ENCODE data around the gene UBE2I. TPM values are rescaled to one million over a fixed set of nuclear protein-coding genes. Genes with fewer than 3 reads are reported as not detected.
A peak's percentile ranks its signal among the peaks of the same experiment; 100 is the strongest.

UBE2I gene
- total and polyA plus RNA-seq, 9 donors: 30.0 to 114 (median 106) TPM

- 26% methylated on average over 33 of the region's 35 CpGs for WGBS (ENCODE audit: insufficient coverage)
- no peak for DNase-seq
- peaks cover 31% of the 10 kb centered on the region for H3K4me1 ChIP-seq (ENCODE audit: control insufficient read depth, insufficient read depth, low read length)
These were observed 2.5 kb downstream of the UBE2I start for GRCh38 chr16:1311738-1312466.

GRCh38 chr16:1312467-1312816 lies 3.0 kb downstream of the UBE2I start:
- Histone ChIP-seq H3K27me3 (ENCODE audit: control insufficient read depth, insufficient read depth, low read length) (no peaks in the 10 kb centered on the region), H3K4me1 (ENCODE audit: control insufficient read depth, insufficient read depth, low read length) (peaks cover 31% of the 10 kb centered on the region), H3K9me3 (replicated peaks; ENCODE audit: control insufficient read depth, low read depth, low read length) (no peaks in the 10 kb centered on the region), H3K27ac (ENCODE audit: low read length) (no peak overlapping the region), H3K4me3 (ENCODE audit: low read length) (no peak overlapping the region), H3K36me3 (ENCODE audit: control insufficient read depth, insufficient read depth, low read length) (peaks cover 51% of the 10 kb centered on the region)
- WGBS (ENCODE audit: insufficient coverage): 51% methylated on average over 10 of the region's 16 CpGs
- no peak for DNase-seq

More at GRCh38 chr16:1311738-1312466, 2.5 kb downstream of the UBE2I start:
- no peaks in the 10 kb centered on the region for H3K9me3 ChIP-seq (replicated peaks; ENCODE audit: control insufficient read depth, low read depth, low read length)
- H3K27me3 ChIP-seq (ENCODE audit: control insufficient read depth, insufficient read depth, low read length): no peaks in the 10 kb centered on the region
- H3K27ac ChIP-seq (ENCODE audit: low read length): peak overlapping the region; percentile 20
- H3K4me3 ChIP-seq (ENCODE audit: low read length): peak overlapping the region; percentile 80
- peaks cover 46% of the 10 kb centered on the region for H3K36me3 ChIP-seq (ENCODE audit: control insufficient read depth, insufficient read depth, low read length)

DNA sequence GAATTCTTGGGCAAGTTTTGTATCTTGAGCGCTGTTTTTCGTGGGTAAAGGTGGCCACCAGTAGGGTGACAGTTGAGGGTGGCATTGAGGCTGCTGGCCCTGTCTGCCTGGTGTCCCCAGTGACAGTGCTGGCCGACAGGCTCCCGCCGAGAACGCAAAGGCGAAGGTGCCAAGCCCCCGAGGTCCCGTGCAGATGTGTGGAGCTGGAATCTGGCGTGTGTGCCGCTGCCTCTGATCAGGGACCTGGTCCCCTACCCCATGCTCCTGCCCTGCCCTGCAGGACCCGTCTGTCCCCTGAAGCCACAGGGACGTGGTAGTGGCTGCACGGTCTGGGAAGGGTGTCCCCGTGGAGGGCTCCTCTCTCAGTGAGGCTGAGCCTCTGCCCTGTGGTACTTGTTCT lies 3.5 kb downstream of the UBE2I start:
- no peaks in the 10 kb centered on the region for H3K27me3 ChIP-seq (ENCODE audit: control insufficient read depth, insufficient read depth, low read length)
- WGBS (ENCODE audit: insufficient coverage): 80% methylated on average over 15 of the region's 15 CpGs

GRCh38 chr16:1313721-1314369 lies 4.4 kb downstream of the UBE2I start:
- Histone ChIP-seq H3K36me3 (ENCODE audit: control insufficient read depth, insufficient read depth, low read length) (peaks cover 65% of the 10 kb centered on the region), H3K27ac (ENCODE audit: low read length) (no peak overlapping the region), H3K9me3 (replicated peaks; ENCODE audit: control insufficient read depth, low read depth, low read length) (no peaks in the 10 kb centered on the region), H3K27me3 (ENCODE audit: control insufficient read depth, insufficient read depth, low read length) (no peaks in the 10 kb centered on the region), H3K4me3 (ENCODE audit: low read length) (no peak overlapping the region), H3K4me1 (ENCODE audit: control insufficient read depth, insufficient read depth, low read length) (peaks cover 29% of the 10 kb centered on the region)
- no peak for DNase-seq
- WGBS (ENCODE audit: insufficient coverage): 85% methylated on average over 34 of the region's 38 CpGs

More for the DNA sequence above, 3.5 kb downstream of the UBE2I start:
- H3K4me1 ChIP-seq (ENCODE audit: control insufficient read depth, insufficient read depth, low read length): peaks cover 31% of the 10 kb centered on the region
- H3K36me3 ChIP-seq (ENCODE audit: control insufficient read depth, insufficient read depth, low read length): peaks cover 56% of the 10 kb centered on the region
- H3K9me3 ChIP-seq (replicated peaks; ENCODE audit: control insufficient read depth, low read depth, low read length): no peaks in the 10 kb centered on the region
- H3K4me3 ChIP-seq (ENCODE audit: low read length): no peak overlapping the region
- no peak for DNase-seq
- no peak overlapping the region for H3K27ac ChIP-seq (ENCODE audit: low read length)

GRCh38 chr16:1314399-1315068 lies 5.1 kb downstream of the UBE2I start:
- peaks cover 29% of the 10 kb centered on the region for H3K4me1 ChIP-seq (ENCODE audit: control insufficient read depth, insufficient read depth, low read length)

GRCh38 chr16:1315081-1316032 lies 5.9 kb downstream of the UBE2I start:
- Histone ChIP-seq H3K9me3 (replicated peaks; ENCODE audit: control insufficient read depth, low read depth, low read length) (no peaks in the 10 kb centered on the region), H3K36me3 (ENCODE audit: control insufficient read depth, insufficient read depth, low read length) (peaks cover 80% of the 10 kb centered on the region), H3K4me3 (ENCODE audit: low read length) (no peak overlapping the region), H3K4me1 (ENCODE audit: control insufficient read depth, insufficient read depth, low read length) (peaks cover 27% of the 10 kb centered on the region), H3K27me3 (ENCODE audit: control insufficient read depth, insufficient read depth, low read length) (no peaks in the 10 kb centered on the region), H3K27ac (ENCODE audit: low read length) (no peak overlapping the region)
- 82% methylated on average over 40 of the region's 46 CpGs for WGBS (ENCODE audit: insufficient coverage)
- DNase-seq: no peak

More at GRCh38 chr16:1314399-1315068, 5.1 kb downstream of the UBE2I start:
- Histone ChIP-seq H3K36me3 (ENCODE audit: control insufficient read depth, insufficient read depth, low read length) (peaks cover 72% of the 10 kb centered on the region), H3K27me3 (ENCODE audit: control insufficient read depth, insufficient read depth, low read length) (no peaks in the 10 kb centered on the region), H3K4me3 (ENCODE audit: low read length) (no peak overlapping the region), H3K9me3 (replicated peaks; ENCODE audit: control insufficient read depth, low read depth, low read length) (no peaks in the 10 kb centered on the region), H3K27ac (ENCODE audit: low read length) (no peak overlapping the region)
- WGBS (ENCODE audit: insufficient coverage): 82% methylated on average over 23 of the region's 28 CpGs
- no peak for DNase-seq

GRCh38 chr16:1316033-1316405 lies 6.6 kb downstream of the UBE2I start:
- DNase-seq: no peak
- H3K4me3 ChIP-seq (ENCODE audit: low read length): no peak overlapping the region

GRCh38 chr16:1317479-1318267 lies 8.2 kb downstream of the UBE2I start:
- Histone ChIP-seq H3K9me3 (replicated peaks; ENCODE audit: control insufficient read depth, low read depth, low read length) (no peaks in the 10 kb centered on the region), H3K27me3 (ENCODE audit: control insufficient read depth, insufficient read depth, low read length) (no peaks in the 10 kb centered on the region), H3K4me1 (ENCODE audit: control insufficient read depth, insufficient read depth, low read length) (peaks cover 4% of the 10 kb centered on the region), H3K27ac (ENCODE audit: low read length) (no peak overlapping the region), H3K4me3 (ENCODE audit: low read length) (no peak overlapping the region), H3K36me3 (ENCODE audit: control insufficient read depth, insufficient read depth, low read length) (peaks cover 94% of the 10 kb centered on the region)
- 85% methylated on average over 20 of the region's 32 CpGs for WGBS (ENCODE audit: insufficient coverage)
- DNase-seq: no peak

More at GRCh38 chr16:1316033-1316405, 6.6 kb downstream of the UBE2I start:
- H3K27me3 ChIP-seq (ENCODE audit: control insufficient read depth, insufficient read depth, low read length): no peaks in the 10 kb centered on the region
- H3K4me1 ChIP-seq (ENCODE audit: control insufficient read depth, insufficient read depth, low read length): peaks cover 21% of the 10 kb centered on the region
- no peak overlapping the region for H3K27ac ChIP-seq (ENCODE audit: low read length)
- WGBS (ENCODE audit: insufficient coverage): 82% methylated on average over 7 of the region's 14 CpGs
- H3K9me3 ChIP-seq (replicated peaks; ENCODE audit: control insufficient read depth, low read depth, low read length): no peaks in the 10 kb centered on the region
- peaks cover 87% of the 10 kb centered on the region for H3K36me3 ChIP-seq (ENCODE audit: control insufficient read depth, insufficient read depth, low read length)

- WGBS (ENCODE audit: insufficient coverage): 82% methylated on average over 9 of the region's 9 CpGs
- H3K4me3 ChIP-seq (ENCODE audit: low read length): no peak overlapping the region
- H3K4me1 ChIP-seq (ENCODE audit: control insufficient read depth, insufficient read depth, low read length): no peaks in the 10 kb centered on the region
- H3K36me3 ChIP-seq (ENCODE audit: control insufficient read depth, insufficient read depth, low read length): peaks cover 94% of the 10 kb centered on the region
- no peaks in the 10 kb centered on the region for H3K9me3 ChIP-seq (replicated peaks; ENCODE audit: control insufficient read depth, low read depth, low read length)
- no peaks in the 10 kb centered on the region for H3K27me3 ChIP-seq (ENCODE audit: control insufficient read depth, insufficient read depth, low read length)
- no peak for DNase-seq
- no peak overlapping the region for H3K27ac ChIP-seq (ENCODE audit: low read length)
These were observed 8.8 kb downstream of the UBE2I start for GRCh38 chr16:1318268-1318545.
